GM19099 (cell line): ENCODE measurements around the gene MBIP.
A peak's percentile ranks its signal among the peaks of the same experiment; 100 is the strongest.

Experiments used
- POLR2A ChIP-seq: IDR thresholded peaks from 3 replicates; pipeline ENCODE4 v1.6.1; 2011; ENCODE audit warnings: low read depth; ENCODE audit not compliant: insufficient read length; ENCODE audit errors: extremely low read depth

Gene MBIP, protein sequence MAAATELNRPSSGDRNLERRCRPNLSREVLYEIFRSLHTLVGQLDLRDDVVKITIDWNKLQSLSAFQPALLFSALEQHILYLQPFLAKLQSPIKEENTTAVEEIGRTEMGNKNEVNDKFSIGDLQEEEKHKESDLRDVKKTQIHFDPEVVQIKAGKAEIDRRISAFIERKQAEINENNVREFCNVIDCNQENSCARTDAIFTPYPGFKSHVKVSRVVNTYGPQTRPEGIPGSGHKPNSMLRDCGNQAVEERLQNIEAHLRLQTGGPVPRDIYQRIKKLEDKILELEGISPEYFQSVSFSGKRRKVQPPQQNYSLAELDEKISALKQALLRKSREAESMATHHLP

DNA sequence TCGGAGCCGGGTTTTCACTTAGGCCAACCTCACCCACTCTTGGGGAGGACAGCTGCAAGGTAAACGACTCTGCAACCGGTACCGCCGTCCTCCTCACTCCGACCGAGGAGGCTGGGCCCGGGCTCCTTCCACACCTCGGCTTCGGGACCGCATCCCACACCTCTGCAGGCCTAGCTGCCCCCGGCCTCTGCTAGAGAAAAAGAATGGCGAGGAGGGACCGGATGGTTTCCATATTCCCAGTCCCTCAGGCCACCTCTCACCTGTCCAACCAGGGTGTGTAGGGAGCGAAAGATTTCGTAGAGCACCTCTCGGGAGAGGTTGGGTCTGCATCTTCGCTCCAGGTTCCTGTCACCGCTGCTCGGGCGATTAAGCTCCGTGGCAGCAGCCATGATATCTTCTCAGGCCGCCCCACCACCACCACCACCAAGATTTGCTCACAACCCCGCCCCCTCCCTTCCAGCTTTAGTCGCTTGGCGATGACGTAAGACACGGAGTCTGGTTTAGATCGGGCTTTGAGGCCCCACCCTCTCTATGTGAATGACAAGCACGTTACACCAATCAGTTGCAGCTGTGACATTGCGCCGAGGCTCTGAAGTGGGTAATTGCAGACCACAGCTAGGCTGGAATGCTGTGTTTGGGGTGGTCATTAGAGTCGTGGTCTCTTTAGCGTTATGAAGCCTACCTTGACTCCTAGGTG is at the start of gene MBIP:
TSS of gene MBIP (minus strand) at position 438 of the 697 bp plus-strand sequence. CDS start at position 389, 49 bp downstream.
- peak; percentile 63 for TF ChIP-seq POLR2A

DNA sequence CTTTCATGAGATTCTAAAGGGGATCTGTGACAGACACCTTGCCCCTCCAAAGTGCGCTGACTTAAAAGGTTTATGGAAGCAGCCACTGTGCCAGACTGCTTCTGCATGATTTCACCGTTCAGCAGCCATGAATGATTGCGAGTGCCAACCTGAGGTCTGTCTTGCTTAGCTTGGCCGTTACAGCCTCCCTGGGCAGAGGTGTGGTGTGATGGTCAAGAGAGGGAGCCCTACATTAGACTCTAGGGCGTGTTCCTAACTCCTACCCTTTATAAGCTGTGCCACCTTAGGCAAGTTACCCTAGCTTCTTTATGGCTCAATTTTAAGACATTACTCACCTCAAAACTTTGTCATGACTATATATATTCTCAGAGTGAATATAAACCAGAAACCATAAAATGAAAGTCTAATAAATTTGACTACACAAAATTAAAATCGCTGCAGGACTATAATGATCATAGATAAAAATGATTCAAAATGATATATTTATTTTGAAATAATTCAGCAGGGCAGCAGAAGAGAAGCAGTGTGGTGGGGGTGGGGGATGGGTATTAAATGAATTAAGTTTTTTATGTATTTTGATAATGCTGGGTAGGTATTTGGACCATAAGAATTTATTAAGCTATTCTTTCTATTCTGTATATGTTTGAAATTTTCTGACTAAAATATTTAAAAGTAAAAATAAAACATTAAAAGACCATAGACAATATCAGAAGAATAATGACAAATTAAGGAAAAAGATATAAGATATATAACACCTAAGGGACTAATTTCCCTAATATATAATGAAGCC is 47.7 kb upstream of the MBIP start:
- TF ChIP-seq POLR2A, result no peak

DNA sequence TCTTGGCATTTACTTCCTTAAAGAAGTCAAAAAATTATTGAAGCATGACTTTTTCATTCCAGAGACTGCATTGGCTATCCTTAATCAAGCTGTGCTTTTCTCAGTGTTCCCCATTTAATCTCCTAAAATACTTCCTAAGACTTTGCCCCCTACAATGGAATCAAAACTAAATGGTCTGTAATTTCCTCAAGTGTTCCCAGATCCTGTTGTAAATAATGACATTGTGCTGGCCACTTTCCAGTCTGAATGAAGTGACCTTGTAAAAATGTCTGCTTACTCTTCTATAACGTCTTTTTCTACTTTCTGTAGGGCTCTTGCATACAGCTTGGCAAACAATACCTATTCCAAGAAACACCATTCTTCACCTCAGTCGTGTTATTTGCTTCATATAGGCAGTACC is 45.3 kb upstream of the MBIP start:
- TF ChIP-seq POLR2A, result no peak

DNA sequence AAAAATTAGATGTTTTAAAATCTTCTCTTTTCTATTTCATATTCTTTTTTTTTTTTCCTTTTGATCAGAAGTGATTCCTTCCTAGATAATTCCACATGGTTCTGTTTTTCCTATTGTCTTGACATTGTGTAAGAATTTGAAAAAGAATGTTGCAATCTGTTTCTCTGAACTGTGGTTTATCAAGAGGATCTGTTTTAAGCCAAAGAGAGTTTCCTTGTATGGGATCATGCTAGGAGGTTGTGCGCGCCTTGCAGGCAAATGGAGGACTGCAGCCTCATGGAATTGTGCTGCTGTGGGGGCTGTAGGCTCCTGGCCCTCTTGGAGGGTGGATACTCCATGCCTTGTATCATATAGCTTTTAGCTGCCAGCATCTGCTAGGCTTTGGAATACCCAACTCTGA is 43.3 kb upstream of the MBIP start:
- no peak for TF ChIP-seq POLR2A

DNA sequence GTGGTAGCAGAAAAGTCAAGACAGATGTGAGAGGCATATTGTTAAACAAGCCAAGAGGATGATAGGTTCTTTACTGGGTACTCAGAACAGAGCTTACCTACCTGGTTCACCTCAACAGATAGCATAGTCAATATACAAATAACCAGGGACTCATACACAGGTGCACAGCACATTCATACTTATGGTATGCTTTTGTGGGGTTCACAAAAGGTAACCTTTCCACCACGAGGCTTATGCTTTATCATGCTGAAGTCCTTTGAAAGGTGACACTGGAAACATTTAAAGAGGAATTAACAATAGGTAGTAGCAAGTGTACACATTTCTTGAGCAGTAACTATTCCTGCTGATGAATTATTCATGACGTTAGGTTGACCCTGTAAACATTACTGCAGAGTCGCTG is 42.2 kb upstream of the MBIP start:
- TF ChIP-seq POLR2A, result no peak

DNA sequence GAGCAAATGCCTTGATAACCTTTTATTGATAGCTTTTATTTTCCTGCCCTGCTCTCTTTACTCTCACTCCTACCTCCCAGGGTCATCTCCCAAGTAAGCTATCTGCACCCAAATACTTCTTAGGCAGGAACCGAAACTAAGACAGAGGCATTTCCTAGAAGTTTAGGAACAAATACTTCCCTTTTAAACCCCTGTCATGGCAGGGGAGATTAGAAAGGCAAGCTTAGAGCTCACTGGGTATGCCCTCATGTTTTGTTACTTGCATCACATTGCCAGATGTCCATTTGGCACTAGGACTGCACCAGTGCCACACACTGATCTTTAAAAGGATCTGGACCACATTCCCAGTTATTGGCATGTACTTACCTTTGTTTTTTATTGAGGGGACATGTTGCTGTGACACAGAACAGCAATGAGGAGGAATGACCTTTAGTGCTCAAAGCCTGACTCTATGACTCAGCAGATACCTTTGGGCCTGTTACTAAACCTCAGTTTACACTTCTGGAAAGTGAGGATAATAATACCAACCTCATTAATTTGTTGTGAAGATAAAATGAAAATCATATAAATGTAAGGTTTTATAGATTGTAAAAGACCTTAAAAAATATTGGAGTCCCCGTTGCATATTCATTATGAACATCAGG is 40.9 kb upstream of the MBIP start:
- TF ChIP-seq POLR2A, result no peak

DNA sequence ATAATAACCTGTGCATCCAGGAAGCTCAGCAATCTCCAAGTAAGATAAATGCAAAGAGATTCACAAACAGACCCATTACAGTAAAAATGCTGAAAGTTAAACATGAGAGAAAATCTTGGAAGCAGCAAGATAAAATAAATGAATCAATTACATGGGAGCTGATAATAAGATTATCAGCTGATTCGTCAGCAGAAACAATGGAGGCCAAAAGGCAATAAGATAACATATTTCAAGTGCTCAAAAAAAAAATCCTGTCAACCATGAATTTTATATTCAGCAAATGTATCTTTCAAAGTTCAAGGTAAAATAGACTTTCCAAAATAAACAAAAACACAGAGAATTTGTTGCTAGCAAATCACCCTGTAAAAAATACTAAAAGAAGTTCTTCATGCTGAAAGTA is 36.4 kb upstream of the MBIP start:
- TF ChIP-seq POLR2A, result no peak

DNA sequence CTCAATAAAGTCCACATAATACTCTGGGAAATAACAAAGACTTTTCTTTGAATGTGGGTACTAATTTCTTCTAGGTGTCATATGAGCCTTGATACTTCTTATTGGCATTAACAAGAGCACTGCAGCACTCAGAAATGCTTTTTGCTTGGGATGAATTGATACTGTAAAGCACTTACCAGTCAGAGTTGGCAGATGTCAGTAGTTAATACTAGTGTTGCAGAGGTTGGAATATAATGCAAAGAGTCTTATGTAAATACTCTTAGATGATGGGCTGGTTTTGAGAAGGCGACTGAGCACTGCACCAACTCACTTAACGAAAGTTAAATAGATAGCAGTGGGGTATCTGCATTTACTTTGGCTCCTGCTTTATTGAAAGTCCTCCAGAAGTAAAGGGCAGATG is 25.6 kb upstream of the MBIP start:
- TF ChIP-seq POLR2A, result no peak

DNA sequence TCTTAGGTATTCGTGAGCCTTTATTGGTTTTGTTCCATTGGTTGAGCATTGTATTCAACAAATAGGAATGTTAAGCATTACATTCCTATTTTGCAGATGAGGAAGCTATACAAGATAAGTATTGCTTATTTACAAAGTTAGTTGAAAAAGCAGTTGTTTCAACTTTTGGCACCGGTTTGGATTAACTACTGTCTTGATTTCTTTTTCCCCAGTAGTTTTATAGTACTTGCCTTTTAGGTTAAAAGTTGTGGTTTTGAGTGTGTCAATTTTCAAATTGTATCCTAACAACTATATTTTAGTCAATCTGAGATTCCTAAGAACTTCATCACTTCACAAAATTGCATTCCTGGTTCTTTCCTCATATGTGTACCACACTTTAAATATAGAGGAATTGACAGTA is 23.8 kb upstream of the MBIP start:
- no peak for TF ChIP-seq POLR2A

DNA sequence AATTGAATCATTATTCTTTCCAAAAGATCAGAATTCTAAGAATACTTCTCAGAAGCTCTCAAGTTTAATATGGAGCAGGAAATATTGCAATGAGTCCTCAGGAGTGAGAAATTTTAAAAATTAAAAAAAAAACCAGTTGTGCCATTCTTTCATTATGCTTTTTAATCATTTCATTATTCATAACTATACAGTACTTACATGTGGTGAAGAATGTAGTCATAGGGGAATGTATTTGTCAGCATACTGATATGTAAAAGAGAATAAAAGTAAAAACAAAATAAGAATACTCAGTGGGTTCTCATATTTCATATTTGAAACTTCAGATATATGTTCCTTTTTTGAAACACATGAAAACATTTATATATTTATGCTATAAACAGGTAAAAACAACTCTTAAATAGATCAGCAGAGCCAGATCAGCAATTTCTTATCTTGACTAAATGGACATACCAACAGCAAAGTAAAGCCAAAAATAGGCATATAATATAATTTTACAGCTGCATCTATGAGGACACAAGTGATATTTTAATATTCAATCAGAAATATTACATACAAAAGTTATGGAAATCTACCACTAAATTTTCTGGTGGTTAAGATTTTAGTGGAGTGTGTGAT is 19.9 kb upstream of the MBIP start:
- no peak for TF ChIP-seq POLR2A

DNA sequence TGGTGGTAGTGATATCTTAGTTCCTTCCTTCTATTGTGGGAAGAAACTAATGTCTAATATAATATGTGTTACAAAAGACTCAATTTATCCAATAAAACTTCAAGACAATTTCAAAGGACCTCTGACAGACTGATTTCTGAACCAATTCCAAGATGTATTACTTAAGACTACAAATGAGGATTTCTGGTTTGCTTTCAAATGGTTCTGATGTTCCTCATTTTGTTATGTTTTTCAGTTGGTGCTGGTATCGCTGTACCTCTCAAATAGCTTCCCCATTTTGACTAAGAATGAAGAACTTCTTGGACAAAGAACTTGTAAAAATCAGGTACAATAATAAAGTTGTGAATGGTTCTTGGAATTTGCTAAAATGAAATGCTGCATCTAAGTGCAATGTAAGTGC is 19.4 kb upstream of the MBIP start:
- TF ChIP-seq POLR2A, result no peak

DNA sequence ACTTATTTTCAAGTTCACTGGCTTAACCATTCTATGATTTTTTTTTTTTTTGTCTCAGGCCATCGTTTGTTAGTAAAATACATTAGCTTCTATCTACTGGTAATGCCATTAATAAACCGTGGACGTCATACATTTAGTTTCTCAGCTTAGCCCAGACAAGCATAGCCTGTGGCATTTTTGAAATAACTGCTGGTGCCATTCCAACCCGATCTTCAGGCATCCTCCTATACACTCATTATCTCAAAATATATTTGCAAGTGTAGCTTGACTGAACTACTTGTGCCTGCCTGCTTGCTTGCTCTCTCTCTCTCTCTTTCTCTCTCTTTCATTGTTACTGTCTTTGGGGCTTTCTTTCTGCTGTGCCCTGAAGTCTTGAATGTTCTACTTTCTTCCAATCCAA is 12.7 kb upstream of the MBIP start:
- no peak for TF ChIP-seq POLR2A

DNA sequence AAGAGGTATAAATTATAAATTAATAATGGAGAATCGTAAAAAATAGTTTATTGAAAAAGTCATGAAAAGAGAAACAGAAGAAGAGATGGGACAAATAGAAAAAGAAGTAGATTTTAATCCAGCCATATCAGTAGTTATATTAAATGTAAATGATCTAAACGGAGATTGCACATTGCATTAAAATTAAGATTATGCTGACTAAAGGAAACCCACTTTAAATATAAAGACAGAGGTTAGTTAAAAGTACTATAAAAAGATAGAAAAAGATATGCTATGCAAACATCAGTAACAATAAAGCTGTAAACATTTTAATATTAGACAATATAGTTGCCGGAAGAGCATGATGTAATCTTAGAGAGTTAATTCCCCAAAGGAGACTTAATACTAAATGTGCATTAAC is 5.4 kb upstream of the MBIP start:
- TF ChIP-seq POLR2A, result no peak

DNA sequence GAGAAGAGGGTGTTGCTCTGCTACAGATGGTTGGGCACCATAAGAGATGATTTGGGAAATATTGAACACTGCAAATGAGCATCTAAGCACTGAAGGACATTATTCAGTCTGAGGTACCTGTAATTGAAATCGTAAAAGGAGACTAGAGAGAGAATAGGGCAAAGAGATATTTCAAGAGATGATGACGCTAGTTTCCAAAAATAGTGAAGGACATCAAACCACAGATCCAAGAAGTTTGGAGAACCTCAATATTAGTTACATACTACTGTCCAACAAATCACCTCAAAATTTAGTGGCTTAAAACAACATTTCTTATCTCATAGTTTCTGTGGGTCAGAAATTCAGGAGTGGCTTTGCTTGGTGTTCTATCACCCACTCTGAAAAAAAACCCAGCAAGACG is 4.5 kb upstream of the MBIP start:
- TF ChIP-seq POLR2A, result no peak

DNA sequence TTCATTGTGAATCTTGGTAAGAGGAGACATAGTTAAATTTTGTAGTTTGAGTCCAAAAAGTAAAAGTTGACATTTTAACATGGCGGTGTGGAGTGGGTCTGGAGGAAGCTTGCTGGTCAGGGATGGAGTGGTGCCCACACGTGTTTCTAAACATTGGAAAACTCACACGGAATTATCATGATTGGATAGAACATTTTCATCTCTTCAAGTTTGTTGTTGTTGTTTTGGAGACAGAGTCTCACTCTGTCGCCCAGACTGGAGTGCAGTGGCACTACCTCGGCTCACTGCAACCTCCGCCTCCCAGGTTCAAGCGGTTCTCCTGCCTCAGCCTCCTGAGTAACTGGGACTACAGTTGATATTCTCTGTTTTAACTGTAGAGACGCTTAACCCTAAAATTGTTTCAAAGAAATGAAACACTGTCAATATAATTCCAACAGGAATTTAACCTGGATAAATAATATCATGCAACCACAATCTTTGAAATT is 502 bp upstream of the MBIP start:
- no peak for TF ChIP-seq POLR2A

DNA sequence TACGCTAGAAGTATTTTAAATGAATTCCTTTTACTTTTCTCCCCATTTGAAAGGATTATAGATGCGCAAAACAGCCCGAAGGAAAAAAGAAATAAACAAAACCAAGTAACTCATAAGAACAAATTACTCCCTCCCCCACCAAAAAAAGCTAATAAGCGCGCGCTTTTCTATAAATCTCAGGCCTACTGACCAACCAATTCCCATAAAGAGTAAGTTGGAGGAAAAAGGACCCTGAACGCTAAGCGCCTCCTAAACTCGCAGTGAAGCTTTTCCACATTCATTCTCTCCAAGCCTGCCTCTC is 588 bp downstream of the MBIP start:
- no peak for TF ChIP-seq POLR2A

DNA sequence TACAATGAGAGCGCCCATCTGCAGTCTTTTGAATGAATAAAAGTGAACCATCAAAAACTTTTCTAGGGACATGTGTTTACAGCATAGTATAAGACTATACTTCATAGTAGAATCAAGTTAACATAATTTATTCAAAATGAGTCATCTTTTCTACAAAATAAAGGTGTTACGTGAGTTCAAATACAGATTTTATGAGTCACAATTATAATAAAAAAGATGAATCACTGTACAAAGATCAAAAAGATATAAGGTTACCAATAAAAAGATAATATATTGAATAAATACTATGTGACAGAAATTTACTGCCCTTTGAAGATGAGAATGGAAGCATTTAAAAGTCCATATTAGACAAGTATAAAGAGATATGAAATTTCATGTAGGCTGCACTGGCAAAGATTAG is 2.8 kb downstream of the MBIP start:
- no peak for TF ChIP-seq POLR2A
